Neural cell (in vitro differentiated cells): ENCODE results near the gene MAD1L1.
"Not testable (repeated sequence)": the region's sequence is repeated elsewhere in the genome, so short reads cannot be mapped to it uniquely, and the experiment has no call there.

Experiments used
- RAD21 ChIP-seq: fragments of 450-650 bp; conservative IDR thresholded peaks from 2 replicates; pipeline ENCODE4 v1.6.1; 2014; ENCODE audit warnings: antibody characterized with exemption, mild to moderate bottlenecking, moderate library complexity
- TAF1 ChIP-seq: IDR thresholded peaks from 2 replicates; pipeline ENCODE4 v1.6.1; 2012; ENCODE audit warnings: low read depth
- TF ChIP-seq, protein P1 (sequence below): fragments of 450-650 bp; IDR thresholded peaks from 2 replicates; pipeline ENCODE4 v1.5.1; 2014; ENCODE audit warnings: antibody characterized with exemption, mild to moderate bottlenecking, moderate library complexity; ENCODE audit not compliant: poor library complexity, severe bottlenecking

DNA sequence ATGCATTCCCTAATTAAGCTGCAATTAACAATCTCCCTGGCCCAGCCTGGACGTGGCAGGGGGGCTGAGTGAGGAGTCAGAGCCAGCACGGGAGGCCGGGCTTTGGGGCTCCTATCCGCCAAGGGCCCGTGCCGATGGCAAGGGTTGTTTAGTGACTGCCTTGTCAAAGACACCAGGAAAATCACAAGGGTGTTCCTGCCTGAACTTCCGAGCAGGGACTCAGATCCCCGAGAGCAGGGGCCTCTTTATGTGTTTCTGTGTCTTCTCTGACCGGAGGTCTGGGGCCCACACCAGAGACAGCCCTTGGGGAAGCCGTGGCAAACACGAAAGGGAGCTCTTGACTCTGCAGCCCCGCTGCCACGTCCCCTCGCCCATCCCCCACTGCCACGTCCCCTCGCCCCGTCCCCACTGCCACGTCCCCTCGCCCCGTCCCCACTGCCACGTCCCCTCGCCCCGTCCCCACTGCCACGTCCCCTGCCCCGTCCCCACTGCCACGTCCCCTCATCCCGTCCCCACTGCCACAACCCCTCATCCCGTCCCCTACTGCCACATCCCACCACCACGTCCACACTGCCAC, 303.3 kb downstream of the MAD1L1 start:
- not testable (repeated sequence) for TF ChIP-seq TAF1, RAD21
- TF ChIP-seq, protein P1, sequence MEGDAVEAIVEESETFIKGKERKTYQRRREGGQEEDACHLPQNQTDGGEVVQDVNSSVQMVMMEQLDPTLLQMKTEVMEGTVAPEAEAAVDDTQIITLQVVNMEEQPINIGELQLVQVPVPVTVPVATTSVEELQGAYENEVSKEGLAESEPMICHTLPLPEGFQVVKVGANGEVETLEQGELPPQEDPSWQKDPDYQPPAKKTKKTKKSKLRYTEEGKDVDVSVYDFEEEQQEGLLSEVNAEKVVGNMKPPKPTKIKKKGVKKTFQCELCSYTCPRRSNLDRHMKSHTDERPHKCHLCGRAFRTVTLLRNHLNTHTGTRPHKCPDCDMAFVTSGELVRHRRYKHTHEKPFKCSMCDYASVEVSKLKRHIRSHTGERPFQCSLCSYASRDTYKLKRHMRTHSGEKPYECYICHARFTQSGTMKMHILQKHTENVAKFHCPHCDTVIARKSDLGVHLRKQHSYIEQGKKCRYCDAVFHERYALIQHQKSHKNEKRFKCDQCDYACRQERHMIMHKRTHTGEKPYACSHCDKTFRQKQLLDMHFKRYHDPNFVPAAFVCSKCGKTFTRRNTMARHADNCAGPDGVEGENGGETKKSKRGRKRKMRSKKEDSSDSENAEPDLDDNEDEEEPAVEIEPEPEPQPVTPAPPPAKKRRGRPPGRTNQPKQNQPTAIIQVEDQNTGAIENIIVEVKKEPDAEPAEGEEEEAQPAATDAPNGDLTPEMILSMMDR: not testable (repeated sequence)
